HG03432 (cell line): ENCODE data around the gene ENKD1.

Source experiments
- ATAC-seq: cut with Tn5 transposase; IDR thresholded peaks from one replicate; pipeline ENCODE4 v1.9.1; 2021; ENCODE audit warnings: mild to moderate bottlenecking, moderate library complexity; ENCODE audit not compliant: unreplicated experiment

ENKD1 gene

DNA sequence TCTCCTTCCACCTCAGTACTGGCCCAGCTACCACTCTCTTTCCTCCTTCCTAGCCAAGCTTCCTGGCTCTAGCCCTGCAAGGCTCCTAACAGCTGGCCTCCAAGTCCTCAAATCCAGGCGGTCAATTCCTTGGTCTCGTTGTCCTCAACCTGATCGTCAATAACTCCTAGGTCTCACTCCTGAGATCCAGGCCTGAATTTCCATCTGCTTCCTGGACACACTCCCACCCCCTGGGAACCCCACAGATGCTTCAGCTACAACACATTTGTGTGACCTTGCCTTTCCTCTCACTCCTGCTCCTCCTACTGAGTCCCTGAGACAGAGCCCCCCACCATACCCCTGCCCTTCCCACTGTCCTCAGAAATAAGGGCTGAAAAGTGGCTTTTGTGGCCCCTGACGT is 2.3 kb downstream of the ENKD1 start:
- no peak for ATAC-seq

DNA sequence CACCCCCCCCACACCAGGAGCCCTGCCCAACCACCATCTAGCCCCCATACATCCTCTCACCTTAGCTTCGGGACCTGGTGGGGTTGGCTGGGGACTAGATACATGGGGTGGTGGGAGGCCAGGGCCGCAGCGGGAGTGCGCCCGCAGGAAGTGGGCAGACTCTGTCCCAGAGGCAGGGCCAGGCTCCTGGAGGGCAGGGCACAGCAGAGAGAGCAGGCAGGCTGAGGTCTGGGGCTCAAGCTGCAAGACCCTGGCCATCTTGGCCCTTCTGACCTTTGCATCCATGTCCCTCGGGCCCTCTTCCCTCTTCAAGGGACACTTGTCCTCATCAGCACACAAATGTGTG is 2.7 kb downstream of the ENKD1 start:
- no peak for ATAC-seq

DNA sequence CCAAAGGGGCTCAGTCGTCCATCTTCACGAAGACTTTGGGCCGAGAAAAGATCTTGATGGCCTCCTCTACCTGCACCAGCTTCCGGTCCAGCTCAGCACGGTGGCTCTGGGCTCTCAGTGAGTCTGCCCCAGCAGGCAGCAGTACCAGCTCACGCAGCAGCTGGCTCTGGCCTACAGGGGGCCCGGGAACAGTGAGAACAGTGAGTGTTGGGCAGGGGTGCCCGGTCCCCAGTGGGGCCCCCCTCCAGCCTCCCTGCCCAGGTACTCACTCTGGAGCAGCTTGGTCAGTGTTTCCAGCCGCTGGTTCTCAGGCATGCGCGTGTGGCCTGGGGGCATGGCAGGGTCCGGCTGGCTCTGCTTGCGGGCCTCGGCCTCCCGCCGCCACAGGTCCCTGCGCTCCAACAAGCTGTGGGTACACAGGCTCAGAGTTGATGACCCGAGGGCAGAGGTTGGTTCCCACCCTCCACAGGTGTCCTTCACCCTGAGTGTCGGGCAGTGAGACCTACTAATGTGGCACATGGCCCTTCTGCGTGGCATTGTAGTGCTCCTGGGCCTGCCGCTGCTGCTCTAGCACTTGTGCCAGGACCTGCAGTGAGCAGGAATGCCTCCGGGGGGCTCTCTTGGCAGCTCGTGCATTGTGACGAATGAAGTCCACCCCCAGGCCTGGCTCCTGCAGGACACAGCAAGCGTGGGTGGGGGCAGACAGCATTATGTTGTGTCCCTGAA is 3.2 kb downstream of the ENKD1 start:
- ATAC-seq, result no peak

DNA sequence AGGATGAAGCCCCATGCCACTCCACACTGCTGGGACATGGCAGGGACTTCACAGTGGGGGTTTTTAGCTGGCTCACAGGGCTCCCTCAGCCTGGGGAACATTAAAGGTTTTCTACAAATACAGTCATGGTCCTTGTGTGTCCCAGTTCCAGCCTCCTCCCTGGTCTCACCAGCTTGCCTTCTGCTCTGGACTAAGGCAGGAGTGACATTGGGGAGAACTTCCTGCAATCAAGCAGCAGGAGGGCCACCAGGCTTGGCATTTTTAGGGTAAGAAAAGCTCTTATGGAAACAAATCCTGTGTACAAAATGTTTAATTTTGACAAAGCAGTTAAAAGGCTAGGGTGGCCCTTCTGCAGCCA is 3.9 kb downstream of the ENKD1 start:
- ATAC-seq, result no peak

DNA sequence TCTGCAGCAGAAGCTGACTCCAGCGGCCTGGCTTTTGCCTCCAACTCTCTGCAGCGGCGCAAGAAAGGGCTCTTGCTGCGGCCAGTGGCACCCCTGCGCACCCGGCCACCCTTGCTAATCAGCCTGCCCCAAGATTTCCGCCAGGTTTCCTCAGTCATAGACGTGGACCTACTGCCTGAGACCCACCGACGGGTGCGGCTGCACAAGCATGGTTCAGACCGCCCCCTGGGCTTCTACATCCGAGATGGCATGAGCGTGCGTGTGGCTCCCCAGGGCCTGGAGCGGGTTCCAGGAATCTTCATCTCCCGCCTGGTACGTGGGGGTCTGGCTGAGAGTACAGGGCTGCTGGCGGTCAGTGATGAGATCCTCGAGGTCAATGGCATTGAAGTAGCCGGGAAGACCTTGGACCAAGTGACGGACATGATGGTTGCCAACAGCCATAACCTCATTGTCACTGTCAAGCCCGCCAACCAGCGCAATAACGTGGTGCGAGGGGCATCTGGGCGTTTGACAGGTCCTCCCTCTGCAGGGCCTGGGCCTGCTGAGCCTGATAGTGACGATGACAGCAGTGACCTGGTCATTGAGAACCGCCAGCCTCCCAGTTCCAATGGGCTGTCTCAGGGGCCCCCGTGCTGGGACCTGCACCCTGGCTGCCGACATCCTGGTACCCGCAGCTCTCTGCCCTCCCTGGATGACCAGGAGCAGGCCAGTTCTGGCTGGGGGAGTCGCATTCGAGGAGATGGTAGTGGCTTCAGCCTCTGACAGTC is 4.5 kb downstream of the ENKD1 start:
- ATAC-seq, result no peak

DNA sequence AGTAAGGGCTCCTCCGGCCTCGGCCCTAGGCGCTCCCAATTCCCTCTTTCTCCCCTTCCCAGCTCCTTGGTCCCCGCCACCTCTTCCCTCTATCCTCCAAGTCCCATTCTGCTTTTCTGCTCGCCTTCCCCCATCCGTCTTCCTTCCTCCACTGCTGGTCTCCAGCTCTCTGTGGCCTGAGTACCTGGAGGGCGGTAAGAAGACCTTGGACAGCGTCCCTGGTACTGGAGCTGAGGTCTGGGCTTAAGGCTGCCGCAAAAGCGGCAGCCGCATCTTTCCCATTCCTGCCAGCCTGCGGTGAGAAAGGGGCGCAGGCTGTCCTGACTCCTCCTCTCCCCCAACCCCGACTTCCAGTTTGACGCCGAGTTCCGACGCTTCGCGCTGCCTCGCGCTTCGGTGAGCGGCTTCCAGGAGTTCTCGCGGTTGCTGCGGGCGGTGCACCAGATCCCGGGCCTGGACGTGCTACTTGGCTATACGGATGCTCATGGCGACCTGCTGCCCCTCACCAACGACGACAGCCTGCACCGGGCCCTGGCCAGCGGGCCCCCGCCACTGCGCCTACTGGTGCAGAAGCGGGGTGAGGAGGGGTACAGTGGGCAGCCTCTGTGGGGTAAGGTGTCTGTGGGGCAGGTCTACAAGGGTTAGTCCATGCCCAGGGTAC is 5.3 kb downstream of the ENKD1 start:
- ATAC-seq, result no peak

DNA sequence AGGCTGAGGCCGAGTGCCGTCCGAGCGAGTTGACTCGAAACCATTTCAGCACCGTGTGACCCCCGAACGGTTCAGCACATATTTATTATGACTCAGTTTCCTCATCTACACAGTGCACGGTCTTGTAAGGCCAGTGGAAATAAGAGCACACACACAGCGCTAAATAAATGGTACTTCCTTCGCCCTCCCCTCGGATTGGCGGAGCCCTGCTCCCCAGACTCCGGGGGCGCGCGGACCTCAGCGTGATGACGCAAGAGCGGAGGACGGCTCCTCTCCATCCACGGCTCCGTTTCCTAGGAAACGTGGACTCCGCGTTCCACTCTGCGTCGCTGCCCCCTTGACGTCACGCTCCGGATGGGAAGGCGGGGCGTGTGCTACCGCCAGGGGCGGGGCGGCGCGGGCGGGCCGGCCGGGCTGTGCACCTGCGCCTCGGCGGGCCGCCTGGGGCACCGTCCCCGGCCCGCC is 6.0 kb downstream of the ENKD1 start, which contains the start of gene PARD6A:
PARD6A (plus strand) TSS at position 397 of the 465 bp plus-strand sequence. CDS start 79 bp downstream, outside the sequence.
- ATAC-seq, result peak; percentile 76

DNA sequence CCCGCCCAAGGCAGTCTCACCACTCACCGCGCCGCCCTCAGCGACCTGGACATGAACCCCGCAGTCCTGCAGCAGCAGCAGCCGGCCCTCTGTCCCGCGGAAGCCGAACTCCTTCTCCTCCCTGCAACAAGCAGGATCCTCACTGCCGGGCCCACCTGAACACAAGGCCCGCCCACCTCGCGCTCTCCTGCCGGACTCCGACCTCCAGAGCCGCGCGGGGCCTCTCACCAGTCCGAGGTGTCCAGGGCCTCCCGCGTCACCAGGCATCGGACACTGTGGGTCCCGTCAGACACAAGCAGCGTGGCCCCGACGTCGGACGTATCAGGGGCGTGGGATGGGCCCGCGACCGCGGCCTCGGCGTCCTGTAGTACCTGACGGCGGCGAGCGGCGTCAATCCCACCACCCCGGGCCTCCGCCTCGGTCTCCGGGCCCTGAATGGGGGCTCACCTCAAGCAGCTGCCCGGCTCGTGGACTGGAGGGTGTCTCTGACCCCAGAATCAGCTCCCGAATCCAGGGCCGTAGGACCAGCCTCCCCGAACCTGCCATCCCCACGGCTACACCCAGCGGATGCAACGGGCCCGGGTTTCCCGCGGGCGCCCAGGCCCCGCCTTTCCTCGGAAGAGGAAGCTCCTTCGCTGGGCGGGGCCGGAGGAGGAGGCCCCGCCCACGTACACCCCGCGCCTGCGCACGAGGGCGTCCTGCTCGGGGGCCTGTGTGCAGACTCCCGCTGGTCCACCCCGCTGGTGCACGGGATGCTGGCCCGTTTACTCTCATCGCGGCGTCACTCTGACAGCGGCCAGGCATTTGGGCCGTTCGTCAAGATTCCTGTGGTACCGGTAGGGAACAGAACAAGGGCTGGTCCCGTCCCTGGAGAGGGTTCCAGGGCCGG is 6.6 kb downstream of the ENKD1 start, which contains the start of gene ACD:
ACD (minus strand) TSS at position 586 of the 889 bp plus-strand sequence; CDS start at position 546, 40 bp downstream.
- peak; percentile 56 for ATAC-seq

DNA sequence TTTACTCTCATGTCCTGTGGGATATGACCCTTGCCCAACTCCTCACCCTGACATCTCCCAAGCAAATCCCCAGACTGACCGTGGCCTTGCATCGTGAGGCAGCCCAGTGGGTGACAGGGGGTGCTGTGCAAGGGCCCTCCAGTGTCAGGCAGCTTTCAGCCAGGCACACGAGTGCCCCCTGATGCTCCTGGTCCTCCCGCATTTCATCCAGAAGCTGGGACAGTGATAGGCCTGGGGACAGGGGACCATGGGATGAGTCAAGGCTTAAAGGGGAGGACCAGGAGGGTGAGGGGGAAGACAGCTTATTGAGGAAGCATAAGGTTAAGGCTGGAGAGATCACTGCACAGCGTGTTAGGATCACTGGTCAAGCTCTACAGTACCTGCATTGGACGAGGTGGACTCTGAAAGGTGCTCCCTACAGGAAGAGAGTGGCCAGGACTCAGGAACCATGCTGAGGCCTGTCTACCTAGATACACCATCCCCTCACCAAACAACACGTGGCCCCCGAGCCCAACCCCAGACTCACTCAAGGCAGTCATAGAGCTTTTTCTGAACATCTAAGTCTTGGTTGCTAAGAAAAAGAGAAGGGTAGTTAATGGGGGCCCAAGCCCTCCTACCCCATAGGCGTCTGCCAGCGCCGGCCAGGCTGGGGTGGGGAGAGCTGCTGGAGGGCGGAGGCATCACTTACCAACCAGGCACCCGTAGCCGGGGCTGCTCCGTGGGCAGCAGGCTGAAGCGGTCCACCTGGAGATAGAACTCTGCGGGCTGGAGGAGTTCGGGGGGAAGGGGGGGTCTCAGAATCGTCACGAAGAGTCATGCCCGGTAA is 7.5 kb downstream of the ENKD1 start:
- no peak for ATAC-seq

DNA sequence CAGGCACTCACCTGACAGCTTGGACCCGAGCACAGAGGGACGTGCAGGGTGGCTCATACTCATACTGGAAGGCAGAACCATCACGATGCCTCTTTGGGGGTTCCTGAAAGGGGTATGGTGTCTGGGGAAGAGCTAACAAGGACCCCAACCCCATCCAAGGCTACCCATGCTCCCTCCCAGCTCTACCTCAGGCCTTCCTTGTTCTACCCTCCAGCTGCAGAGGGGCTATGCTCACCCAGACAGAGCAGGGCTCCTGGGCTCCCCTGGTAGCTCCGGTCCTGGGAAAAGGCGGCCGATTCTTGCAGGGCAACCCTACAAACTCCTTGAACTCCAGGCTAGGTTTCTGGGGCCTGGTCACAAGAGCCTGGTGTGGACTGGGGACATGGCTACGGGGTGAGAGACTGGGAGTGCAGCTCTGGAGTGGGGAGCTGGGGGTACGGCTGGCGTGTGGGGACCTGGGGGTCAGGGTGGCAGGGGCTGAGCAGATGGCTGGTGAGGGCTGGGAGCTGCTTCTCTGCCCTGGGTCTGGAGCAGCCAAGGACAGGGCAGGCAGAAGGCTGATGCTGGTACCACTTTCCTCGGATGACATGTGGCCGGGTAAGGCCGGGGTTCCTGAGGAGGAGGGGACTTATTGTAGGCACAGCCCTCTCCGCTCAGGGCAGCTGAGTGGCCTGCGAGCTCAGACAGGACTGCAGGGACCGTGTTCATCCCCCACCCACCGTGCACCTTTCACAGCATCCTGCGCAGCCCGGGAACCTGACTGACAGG is 8.6 kb downstream of the ENKD1 start:
- no peak for ATAC-seq

DNA sequence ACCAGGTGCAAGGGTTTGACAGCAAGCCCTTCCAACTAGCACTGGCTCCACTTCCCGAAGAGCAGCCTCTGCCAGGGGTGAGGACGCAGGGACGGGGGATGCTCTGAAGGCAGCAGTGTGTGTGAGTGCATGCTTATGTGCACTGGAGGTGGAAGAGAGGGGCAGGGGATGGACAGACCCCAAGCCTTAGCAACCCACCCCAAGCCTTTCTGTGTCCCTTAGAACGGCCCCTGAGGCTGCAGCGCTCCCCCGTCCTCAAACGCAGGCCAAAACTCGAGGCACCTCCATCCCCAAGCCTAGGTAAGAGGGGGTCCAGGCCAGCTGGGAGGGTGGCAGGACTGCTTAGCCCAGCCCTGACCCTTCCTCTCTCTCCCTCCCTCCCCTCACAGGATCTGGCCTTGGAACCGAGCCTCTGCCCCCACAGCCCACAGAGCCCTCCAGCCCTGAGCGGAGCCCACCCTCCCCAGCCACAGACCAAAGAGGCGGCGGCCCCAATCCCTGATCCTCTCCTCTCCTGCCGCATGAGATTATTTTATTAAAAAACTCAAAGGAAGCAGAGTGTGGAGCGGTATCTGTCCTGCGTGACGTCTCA is 9.4 kb downstream of the ENKD1 start:
- no peak for ATAC-seq

DNA sequence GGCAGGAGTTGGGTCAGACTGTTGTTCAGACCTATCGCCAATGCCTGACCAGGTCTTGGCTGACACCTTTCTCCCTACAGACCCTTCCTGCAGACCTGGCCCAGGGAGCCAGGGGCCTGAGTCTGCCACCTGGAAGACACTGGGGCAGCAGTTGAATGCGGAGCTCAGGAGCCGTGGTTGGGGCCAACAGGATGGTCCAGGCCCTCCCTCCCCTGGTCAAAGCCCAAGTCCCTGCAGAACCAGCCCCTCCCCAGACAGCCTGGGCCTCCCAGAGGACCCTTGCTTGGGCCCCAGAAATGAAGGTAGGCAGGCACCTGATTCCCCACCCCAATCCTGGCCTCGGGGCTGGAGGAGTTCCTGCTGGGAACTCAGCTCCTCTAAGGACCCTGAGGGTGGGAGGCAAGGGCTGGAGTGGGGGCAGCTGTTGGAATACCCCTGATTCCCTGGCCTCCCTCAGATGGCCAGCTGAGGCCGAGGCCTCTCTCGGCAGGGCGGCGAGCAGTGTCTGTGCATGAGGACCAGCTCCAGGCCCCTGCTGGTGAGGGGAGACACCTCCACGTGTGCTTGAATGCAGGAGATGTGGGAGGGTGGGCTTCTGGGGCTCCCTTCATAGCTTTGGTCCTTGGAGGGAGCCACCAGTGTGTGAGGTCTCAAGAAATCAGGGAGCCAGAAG is 10.1 kb downstream of the ENKD1 start:
- ATAC-seq, result no peak

DNA sequence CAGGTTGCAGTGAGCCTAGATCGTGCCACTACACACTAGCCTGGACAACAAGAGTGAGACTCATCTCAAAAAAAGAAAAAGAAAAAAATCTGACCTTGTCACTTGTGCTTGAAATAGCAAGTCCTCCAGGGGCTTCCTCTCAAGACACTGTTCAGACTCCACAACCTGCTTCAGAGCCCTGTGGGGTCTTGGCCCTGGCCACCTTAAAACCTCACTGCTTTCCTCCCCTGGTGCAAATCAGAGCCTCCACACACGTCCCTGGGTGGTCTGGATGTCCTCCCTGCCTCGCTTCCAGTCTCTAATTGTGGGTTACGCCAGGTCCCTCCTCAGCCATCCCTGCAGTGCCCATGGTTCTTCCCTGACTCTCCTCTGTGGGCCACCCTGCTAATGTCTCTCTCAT is 11.2 kb downstream of the ENKD1 start:
- no peak for ATAC-seq

DNA sequence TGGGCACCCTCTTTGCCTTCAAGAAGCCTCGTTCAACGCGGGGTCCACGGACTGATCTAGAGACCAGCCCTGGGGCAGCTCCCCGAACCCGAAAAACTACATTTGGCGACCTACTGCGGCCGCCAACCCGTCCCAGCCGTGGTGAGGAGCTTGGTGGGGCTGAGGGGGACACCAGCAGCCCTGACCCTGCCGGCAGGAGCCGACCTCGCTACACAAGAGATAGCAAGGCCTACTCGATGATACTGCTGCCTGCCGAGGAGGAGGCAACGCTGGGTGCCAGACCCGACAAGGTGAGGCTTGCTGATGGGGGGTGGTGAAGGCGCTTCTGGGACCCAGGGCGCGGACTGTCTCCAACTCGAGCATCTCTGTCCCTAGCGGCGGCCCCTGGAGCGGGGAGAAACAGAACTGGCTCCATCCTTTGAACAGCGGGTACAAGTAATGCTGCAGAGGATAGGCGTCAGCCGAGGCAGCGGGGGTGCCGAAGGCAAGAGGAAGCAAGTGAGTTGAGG is 12.1 kb downstream of the ENKD1 start:
- ATAC-seq, result no peak

DNA sequence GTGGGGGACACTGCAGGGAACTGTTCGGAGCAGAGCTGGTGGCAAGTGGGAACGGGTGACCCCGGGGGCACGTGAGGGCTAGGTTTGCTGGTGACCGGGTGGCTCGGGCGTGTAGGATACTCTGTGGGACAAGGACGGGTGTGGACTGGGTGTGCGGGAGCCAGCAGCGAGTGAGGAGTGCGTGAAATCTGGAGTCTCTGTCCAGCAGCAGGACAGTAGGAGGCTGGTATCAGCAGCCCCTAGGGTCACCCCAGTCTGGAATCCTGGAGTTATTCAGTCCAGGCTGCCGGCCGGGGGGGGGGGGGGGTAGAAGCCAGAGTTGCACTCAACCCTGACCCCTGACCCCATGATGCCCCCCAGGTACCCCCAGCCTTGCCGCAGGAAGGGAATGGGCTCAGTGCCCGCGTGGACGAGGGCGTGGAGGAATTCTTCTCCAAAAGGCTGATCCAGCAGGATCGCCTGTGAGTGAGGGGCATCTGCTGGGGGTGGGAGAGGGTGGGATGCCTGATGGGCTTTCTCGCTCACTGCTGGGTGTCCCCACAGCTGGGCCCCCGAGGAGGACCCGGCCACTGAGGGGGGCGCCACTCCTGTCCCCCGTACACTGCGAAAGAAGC is 12.7 kb downstream of the ENKD1 start:
- ATAC-seq, result no peak

DNA sequence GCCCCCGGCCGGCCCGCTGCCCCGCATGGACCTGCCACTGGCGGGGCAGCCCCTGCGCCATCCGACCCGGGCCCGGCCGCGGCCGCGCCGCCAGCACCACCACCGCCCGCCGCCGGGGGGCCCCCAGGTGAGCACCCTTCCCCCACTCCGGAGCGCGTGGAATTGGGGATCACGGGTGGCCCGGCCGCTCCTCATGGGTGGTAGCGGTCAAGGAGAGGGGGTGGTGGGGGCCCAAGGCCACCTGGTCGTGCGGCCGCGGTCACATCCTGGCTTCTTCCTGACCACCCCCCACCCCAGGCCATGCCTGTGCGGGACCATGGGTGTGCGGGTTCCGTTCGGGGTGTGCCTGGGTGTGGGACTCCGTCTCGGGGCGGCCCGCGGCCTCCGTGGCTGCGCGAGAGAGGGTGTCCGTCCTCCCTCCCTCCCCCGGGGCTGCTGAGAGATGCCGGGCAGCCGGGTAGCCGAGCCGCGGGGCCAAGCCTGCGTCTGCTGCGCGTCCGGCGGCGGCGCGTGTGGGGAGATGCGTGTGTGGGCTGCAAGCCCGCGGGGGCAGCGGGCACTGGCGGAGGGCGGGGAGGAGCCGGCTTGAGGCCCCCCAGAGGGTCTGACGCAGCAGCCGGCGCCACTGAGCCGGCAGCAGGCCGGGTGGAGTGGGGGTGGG is 13.3 kb downstream of the ENKD1 start:
- ATAC-seq, result no peak

DNA sequence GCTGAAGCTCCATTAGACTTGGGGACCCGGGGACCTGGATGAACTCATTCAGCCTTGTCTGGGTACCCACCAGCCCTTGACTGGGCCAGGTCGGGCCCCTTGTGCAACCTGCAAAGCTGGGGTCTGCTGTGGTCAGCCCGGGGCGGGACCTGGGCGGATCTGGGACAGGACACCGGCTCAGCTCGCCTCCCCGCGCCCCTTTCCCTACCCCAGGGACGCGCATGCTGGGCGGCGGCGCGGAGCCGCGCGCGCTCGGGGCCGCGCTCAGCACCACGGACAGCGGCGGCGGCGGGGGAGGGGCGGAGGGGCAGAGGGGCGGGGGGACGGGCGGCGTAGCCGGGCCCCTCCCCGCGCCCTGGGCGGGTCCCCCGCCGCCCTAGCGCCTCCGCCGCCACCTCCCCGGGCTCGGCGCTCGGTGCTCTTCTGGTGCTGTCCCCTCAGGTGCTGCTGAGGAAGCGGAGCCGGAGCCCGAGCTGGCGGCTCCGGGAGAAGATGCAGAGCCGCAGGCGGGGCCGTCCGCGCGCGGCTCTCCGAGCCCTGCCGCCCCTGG is 13.9 kb downstream of the ENKD1 start:
- ATAC-seq, result no peak
